HK-2 (cell line): ENCODE data around the gene TPMT.
"Not testable (repeated sequence)": the region's sequence is repeated elsewhere in the genome, so short reads cannot be mapped to it uniquely, and the experiment has no call there.

Source experiments
- DNase-seq: peaks from one replicate; pipeline ENCODE4 v3.0.0-alpha.2; 2018; ENCODE audit not compliant: unreplicated experiment

TPMT gene

DNA sequence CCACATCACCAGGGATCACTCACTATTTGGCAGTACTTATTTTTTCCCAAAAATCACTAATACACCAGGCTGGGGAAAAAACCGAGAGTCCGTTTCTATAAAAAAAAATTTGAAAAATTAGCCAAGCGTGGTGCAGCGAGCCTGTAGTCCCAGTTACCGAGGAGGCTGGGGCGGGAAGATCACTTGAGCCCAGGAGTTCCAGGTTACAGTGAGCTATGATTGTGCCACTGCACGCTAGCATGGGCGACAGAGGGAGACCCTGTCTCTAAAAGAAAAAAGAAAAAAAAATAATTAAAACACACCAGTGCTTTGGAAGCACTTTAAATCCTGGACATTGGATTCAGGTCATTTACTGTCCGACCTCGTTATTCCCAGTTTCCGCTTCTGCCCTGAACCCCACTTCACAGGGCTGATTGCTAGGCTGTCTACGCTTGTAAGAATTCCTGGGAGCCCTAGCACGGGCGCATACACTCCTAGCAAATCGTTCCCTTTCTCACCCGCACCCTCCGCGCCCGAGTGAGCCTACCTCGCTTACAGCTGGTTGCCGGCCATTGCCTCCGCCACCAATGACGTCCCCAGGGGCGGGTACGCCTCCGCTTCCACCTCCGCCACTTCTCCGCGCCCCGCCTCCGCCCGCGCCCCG, at the start of gene TPMT:
TPMT (minus strand) TSS at position 571 of the 643 bp plus-strand sequence. CDS start 5,950 bp downstream, outside the sequence.
- DNase-seq = no peak

DNA sequence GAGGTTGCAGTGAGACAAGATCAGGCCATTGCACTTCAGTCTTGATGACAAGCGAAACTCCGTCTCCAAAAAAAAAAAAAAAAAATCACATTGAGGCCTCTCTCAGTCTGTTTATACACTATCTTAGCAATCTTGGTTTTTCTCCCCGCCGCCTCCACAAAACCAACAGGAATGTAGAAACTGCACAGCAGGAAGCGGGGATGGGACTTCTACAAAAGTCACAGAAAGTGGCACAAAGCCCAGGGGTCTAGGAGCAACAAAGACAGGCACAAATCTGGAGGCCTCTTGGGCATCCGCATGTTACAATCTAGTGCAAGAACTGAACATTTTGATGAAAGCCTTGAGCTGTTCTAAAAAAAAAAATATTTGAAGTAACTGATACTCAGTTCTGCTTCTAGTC, 48.9 kb upstream of the TPMT start:
- no peak for DNase-seq

DNA sequence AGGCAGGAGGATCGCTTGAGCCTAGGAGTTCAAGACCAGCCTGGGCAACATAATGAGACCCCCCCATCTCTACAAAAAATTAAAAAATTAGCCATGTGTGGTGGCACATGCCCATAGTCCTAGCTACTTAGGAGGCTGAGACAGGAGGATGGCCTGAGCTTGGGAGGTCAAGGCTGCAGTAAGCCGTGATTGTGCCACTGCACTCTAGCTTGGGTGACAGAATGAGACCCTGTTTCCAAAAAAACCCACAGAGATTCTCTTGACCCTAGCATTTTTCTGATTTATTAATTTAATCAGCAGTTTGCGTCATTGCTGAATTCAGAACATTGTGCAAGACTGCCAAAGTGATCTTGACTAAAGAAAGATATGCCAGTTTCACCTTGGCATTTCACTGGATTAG, 37.1 kb upstream of the TPMT start:
- DNase-seq = no peak

DNA sequence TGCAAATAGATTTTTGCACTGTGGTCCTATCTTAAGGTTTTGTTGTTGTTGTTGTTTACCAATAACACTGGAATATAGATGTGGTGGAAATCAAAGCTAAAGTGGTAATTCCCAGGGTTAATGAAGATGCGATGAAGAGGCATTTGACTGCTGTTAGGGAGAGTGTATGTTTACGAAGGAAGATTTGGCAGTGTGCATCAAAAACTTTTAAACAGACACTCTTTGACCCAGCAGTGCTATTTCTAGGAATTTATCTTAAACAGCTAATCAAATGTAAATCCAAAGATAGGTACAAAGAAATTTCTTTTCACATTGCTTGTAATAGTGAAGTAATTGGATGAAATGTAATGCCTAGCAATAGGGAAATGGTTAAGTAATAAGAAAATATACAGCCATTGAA, 34.3 kb upstream of the TPMT start:
- no peak for DNase-seq

DNA sequence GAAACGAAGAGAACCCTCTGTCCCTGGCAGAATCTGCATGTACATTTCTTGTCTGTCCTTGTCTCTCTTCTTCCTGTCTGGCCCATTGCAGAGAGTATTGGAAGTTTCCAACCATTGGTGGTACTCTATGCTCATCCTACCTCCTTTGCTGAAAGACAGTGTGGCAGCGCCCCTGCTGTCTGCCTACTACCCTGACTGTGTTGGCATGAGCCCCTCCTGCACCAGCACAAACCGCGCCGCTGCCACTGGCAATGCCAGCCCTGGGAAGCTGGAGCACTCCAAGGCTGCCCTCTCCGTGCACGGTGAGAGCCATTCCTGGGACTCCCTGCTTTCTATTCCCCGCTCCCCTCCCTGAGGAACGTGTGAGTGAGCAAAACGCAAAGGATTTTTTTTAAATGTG, 32.8 kb upstream of the TPMT start:
- no peak for DNase-seq

DNA sequence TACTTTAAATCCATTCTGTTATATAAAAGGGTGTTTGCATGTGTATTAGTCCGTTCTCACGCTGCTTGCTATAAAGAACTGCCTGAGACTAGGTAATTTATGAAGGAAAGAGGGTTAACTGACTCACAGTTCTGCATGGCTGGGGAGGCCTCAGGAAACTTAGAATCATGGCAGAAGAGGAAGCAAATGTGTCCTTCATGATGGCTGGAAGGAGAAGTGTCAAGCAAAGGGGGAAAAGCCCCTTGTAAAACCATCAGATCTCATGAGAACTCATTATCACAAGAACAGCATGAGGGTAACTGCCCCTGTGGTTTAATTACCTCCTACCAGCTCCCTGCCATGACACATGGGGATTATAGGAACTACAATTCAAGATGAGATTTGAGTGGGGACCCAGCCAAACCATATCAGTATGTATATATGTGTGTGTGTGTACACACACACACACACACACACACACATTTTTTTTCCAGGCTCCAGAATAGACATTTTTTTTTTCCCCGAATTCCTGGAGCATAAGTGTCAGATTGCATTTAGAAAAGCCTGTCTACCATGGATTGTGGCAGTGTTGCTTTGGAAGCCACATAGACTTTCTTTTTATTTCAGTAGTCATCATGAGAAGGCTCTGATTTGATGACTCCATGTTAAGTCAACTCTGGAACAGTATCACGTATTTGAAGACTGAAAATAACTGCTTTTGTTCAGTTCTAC, 31.8 kb upstream of the TPMT start:
- no peak for DNase-seq

DNA sequence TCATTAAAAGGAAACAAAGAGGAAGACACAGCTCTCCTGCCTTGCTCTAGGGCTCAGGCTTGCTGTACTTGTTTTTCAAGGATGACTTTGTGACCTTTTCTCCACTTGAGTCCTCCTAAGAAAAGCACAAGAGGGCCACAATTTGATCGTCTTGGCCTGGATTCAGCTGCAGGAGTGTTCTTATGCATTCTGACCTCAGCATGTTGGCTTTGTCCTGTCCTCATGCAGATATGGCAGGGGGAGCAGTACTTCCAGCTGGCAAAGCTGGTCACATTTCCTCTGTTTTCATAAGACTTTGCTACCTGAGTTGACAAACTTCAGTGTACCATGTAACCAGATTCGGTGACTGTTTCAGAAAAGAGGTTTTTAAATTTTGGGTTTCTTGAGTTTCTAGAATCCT, 31.2 kb upstream of the TPMT start:
- DNase-seq = no peak

DNA sequence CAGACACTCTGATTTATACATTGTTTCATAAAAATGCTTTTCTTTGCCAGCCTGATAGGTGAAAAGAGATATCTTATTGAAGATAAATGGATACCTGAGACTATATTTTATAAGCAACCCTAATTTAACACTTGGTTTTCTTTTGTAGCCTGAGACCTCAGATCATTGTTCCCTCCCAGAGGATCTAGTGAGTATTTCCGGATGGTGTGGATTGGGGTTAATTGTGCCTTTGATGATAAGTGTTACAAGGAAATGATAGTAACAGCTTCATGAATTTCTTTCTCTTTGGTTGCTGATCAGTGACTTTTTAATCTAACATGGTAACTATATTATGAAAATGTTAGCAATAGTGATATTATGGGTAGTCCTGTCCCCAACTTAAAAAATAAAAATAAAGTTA, 30.7 kb upstream of the TPMT start:
- no peak for DNase-seq

DNA sequence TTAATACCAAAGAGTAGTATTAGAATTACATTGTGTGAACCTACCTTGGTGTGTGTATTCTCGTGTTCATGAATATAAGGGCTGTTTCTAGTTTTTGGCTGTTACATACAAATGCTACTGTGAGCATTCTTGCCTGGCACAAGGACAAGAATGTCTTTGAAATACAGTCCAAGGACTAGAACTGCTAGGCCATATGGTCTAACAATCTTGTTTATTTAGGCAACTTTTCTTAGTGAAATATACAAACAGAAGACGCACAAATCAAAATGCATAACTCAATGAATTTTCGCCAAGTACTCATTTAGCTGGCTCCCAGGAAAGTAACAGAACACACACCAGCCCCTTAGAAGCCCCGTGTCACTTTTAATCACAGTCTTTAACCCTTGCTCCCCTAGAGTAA, 28.9 kb upstream of the TPMT start:
- no peak for DNase-seq

DNA sequence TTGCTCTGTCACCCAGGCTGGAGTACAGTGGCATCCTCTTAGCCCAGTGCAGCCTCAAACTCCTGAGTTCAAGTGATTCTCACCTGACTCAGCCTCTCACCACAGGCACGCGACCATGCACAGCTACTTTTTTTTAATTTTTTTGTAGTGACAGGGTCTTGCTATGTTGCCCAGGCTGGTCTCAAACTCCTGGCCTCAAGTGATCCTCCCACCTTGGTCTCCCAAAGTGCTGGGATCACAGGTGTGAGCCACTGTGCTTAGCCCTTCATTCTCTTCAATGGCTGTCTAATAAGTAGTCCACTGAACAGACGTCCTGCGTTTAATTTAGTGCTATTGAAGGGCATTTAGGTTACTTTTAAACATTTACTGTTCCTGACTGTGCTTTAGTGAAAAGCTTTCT, 27.7 kb upstream of the TPMT start:
- no peak for DNase-seq

DNA sequence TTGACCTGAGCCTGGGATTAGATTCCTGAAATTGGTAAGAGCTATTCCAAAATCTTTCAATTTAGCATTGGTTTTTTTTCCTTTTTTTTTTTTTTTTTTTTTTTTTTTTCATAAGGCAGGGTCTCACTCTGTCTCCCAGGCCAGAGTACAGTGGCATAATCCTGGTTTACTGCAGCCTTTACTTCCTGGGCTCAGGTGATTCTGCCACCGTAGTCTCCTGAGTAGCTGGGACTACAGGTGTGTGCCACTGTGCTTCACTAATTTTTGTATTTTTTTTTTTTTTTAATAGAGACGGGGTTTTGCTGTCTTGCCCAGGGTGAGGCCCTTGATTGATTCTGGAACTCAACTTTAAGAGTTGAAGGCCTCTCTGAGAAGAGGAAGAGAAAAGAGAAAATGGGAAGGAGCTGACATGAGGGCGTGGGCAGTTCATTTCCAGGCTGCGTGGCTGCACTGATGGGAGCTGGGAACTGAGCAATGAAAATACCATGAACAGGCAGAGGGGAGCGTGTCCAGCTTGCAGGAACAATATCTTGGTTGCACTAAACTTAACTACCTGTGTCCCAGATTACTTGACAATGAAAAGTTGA, 25.0 kb upstream of the TPMT start:
- DNase-seq = no peak

DNA sequence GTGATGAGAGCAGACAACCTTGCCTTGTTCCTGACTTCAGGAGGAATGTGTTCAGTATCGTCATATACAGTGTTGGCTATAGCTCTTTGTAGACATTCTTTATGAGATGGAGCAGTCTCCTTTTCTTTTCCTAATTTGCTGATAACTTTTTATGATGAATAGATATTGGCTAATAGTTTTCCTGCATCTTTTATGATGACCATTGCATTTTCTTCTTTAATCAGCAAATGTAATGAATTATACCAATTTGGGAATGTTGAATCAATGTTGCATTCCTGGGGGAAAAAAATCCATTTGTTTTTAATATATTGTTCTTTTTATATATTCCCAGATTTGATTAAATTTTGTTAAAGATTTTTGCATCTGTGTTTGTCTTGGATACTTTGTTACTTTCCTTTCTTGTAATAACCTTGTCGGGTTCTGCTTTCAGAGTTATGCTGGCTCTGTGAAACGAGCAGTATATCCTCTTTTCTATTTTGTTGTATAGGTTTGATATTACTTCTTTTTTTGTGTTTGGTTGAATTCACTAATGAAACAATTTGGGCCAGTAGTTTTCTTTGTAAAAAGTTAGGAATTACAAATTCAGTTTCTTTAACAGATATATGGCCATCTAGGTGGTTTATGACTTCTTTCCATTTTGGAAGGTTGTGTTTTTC, 24.2 kb upstream of the TPMT start:
- DNase-seq = no peak

DNA sequence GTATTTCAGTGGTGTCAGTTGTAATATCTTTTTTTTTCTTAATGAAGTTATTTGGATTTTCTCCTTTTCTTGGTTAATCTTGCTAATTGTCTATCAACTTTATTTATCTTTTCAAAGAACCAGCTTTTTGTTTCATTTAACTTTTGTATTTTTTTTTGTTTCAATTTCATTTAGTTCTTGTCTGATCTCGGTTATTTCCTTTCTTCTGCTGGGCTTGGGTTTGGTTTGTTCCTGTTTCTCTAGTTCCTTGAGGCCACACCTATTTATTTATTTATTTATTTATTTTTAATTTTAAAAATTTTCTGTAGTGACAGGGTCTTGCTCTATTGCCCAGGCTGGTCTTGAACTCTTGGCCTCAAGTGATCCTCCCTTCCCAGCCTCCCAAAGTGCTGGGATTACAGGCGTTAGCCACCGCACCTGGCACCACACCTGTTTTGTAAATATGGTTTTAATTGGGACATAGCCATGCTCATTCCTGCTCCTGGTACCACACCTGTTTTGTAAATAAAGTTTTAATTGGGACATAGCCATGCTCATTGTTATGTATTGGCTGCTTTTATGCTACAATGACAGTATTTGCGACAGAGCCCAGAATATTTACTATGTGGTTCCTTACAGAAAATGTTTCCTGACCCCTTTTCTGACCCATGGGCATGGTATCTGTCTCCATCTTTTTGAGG, 22.5 kb upstream of the TPMT start:
- DNase-seq = no peak

DNA sequence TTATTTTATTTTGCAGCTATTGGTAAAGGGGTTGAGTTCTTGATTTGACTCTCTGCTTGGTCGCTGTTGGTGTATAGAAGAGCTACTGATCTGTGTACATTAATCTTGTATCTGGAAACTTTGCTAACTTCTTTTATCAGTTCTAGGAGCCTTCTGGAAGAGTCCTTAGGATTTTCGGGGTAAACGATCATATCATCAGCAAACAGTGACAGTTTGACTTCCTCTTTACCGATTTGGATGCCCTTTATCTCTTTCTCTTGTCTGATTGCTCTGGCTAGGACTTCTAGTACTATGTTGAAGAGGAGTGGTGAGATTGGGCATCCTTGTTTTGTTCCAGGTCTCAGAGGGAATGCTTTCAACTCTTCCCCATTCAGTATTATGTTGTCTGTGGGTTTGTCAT, 21.3 kb upstream of the TPMT start:
- not testable (repeated sequence) for DNase-seq

DNA sequence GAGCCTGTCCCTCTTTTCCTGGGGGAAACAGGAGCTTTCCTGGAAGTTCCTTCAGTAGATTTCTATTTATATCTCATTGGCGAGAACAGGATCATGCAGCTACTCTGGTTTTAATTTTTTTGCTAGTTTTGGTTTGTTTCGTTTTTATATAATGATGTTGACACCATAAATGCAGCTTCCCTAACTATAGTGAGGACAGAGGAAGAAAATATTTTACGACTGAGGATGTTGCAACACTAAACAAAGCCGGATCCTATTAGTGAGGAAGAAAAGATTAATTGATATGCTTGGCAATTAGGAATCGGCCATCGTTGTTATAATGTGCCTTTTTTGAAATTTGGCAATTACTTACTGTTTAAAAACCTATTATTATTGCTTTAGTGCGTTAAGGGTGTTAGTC, 17.0 kb upstream of the TPMT start:
- DNase-seq = no peak

DNA sequence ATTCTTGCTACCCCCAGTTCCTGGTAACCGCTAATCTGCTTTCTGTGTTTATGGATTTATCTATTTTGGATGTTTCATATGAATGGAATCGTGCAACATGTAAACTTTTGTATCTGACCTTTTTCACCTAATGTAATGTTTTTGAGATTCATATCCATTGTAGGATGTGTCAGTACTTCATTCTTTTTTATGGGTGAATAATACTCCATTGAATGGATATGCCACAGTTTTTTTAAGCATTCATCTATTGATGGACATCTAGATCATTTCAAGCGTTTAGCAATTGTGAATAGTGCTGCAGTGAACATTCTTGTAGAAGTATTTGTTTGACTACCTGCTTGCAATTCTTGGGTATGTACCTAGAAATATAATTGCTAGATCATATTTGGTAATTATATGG, 13.4 kb upstream of the TPMT start:
- DNase-seq = no peak

DNA sequence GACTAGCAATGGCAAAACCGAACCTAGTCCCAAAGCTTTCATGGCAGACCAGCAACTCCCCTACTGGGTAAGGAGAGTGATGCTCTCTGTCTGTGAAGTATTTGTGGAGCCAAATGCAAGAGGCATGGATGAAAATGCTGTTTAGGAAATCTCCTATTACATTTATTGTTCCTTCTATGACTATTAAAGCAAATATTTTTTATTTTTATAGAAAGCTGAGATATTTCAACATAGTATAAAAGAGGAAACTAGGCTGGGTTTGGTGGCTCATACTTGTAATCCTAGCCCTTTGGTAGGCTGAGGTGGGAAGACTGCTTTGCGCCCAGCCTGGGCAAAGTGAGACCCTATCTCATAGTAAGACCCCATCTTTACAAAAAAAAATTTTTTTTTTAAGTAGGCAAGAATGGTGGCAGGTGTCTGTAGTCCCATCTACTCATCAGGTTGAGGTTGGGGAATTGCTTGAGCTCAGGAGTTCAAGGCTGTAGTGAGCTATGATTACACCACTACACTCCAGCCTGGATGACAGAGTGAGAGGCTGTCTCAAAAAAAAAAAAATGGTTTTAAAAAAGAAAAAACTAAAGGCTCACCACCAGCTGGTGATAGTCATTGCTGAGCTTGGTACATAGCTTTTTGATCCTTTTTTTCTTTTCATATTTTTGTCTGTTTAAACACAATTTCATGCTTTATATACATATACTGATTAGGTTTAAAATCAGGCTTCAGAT, 11.6 kb upstream of the TPMT start:
- no peak for DNase-seq

DNA sequence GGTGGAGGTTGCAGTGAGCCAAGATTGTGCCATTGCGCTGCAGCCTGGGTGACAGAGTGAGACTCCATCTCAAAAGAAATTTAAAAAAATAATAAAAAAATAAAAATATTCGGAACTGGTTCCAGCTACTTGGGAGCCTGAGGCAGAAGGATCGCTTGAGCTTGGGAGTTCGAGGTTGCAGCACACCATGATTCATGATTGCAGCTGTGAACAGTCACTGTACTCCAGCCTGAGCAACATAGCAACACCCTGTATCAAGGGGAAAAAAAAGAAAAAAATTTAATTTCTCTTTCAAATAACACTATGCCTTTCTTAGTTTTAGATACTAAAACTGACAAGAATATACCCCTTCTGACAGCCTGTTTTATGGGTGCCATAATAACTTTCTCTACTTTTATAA, 10.9 kb upstream of the TPMT start:
- DNase-seq = no peak

DNA sequence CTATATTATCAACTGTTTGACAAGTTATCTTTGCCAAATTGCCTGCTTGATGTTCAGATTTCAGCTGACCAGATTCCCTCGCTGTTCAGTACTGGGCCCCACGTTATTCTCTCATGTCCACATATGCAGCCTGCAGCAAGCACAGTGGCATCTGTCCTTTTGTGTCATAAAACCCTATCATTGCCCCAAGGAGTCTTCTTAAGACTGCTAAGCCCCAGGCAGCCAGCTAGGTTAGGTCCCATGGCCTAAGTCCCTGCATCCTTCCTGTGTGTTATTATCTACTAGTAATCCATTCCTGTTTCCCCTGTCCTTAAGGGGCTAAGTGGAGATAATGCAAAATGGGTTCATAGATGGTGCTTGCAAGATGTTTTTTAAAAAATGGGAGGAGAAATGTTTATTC, 7.5 kb upstream of the TPMT start:
- DNase-seq = no peak

DNA sequence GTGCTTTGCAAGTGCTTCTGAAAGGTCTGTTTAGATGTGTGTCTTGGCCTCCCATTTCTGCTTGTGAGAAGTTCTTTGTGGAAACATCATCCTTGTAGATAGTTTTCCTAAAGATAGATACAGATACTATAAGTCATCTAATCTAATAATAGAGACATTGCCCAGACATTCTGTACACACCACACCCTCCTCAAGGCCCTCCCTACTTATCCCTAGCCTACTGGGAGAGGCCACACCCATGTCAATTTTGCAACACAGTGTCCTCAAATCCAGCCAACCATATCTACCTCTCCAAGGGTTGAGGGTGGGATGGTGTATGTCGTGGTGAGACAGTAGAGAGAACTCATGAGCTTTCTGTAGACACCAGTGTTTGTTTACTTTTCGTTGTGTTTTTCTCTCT, 6.6 kb upstream of the TPMT start:
- no peak for DNase-seq

DNA sequence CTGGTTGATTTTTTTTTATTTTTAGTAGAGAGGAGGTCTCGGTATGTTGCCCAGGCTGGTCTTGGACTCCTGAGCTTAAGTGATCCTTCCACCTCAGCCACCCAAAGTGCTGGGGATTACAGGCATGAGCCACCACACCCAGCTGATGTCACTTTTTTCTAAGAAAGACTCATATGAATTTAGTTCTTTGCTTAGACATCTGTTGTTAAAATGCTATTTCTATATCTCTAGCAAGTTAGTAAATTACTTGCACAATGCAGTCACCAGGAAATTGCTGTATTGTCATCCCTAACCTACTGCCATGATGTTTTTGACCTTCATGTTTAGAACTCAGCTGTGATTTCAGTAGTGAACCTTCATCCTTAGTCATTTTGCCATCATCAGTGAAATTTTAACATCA, 6.0 kb upstream of the TPMT start:
- no peak for DNase-seq
